ENCODE data around the gene WNT16.
"Not testable (repeated sequence)": the region's sequence is repeated elsewhere in the genome, so short reads cannot be mapped to it uniquely, and the experiment has no call there.

WNT16 gene

GRCh38 chr7:121306565-121306964 lies 22.2 kb upstream of the WNT16 start:
- DNase-seq (ENCODE audit: low read depth) = no peak

DNA sequence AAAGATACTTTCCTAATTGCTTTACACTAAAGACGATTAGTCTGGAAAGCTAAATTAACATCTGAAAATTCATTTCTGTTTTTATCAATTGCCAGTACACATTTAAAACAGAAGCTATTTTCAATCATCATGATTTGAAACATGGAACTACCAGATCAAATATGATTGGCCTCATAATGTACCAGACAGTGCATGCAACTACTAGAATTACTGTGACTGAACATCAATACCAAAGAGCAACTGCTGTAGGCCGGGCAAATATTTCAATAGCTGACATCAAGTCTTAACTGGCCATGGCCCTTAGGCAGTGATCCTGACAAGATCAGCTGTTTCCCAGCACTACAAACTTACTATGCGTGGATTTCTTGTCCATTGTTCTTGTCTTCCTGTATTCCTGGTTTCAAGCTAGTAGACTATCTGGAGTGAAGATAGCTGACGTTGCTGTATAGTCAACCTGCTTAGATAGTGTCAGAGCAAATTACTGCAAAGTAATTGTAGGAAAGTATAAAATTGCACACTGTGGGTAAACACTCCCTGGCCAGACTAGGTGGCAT lies 21.7 kb upstream of the WNT16 start:
- DNase-seq (ENCODE audit: low read depth) = no peak

DNA sequence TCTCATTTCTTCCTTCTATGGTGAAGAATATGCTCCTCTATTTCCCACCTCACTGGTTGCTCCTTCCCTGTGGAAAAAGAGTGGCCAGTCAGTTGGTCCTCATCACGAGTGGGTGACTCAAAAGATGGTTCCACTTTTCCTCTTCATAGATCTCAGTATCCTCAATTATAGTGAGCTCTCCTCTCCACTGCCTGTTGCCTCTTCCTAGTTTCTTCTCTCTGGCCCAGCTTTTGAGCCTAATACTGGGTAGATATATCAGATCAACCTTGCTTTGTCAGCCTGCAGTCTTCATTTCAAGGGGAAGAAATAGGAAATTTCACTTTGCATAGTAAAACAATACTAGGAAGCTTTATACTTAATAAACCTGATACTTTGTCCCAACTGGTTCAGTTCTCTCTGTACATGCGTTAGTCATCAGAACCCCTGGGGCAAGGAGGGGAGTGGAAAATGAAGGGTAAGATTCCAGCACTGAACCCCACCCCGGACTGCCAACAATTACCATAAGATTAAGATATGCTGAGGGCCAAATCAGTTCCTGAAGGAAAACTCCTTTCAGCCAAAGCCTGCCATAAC lies 15.5 kb upstream of the WNT16 start:
- DNase-seq (ENCODE audit: low read depth) = no peak

DNA sequence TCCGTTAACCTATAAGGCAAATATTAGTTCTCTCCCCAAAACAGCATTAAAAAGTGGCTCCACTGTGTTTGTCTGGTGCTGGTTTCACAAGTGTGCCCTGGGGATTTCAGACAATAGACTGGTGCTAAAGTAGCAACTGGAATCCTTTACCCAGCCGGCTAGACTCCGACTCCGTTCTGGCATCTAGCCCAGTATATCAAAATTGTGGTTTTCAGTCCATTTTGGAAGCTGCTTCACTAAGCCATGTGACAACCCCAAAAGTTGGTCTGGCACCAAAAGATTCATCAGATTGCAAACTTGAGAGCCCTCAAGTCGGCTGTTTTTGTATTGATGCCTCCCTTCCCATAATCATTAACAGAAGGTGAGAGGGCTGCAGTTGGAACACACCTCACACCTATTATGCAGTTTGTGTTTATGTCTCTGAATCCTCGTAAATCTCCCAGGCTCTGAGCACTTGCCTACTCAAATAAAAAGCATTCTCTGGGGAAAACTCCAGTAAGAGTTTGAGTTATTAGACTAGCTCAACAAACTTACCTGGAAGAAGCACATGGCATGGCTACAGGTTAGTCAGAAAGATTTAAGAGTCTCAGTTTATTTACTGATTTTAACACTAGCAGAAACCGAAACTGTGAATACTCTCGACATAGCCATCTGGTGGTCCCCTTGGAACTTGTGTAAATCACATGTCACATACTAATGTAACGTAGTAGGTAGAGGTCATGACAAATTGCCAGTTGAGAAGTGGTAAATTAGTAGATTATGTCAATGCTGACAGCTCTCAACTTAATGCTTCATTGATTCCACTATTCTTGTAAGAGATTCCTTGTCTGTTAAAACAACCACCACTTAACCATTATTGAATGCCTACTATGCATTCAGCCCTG lies 14.8 kb upstream of the WNT16 start:
- DNase-seq (ENCODE audit: low read depth) = no peak

DNA sequence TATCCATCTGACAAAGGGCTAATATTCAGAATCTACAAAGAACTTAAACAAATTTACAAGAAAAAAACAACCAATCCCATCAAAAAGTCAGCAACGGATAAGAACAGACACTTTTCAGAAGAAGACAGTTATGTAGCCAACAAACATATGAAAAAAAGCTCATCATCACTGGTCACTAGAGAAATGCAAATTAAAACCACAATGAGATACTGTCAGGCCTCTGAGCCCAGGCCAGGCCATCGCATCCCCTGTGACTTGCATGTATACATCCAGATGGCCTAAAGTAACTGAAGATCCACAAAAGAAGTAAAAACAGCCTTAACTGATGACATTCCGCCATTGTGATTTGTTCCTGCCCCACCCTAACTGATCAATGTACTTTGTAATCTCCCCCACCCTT lies 13.6 kb upstream of the WNT16 start:
- not testable (repeated sequence) for DNase-seq (ENCODE audit: low read depth)

GRCh38 chr7:121322460-121322859 lies 6.3 kb upstream of the WNT16 start:
- DNase-seq (ENCODE audit: low read depth) = no peak

GRCh38 chr7:121323515-121324302 lies 5.1 kb upstream of the WNT16 start:
- no peak for DNase-seq (ENCODE audit: low read depth)

GRCh38 chr7:121327671-121328070 lies 1.1 kb upstream of the WNT16 start:
- no peak for DNase-seq (ENCODE audit: low read depth)

GRCh38 chr7:121329191-121330052 lies 622 bp downstream of the WNT16 start:
- no peak for DNase-seq (ENCODE audit: low read depth)

GRCh38 chr7:121330053-121330833 lies 1.4 kb downstream of the WNT16 start:
- no peak for DNase-seq (ENCODE audit: low read depth)

DNA sequence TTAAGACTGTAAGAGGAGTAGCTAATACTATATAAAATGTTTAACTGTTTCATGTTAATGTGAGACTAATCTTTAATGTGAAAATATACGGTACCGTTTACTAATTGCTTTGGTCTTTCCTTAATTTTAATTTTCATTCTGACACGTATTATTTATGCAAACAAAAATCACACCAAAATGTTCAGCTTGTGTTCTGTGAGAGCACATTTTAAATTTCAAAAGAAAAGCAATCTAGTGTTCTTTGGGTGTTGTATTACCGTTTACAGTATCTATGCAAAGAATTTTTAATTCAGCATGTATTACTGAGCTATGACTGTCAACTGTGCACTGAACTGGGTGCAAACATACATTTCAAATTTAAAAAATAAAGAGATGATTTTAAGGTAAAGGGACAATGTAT lies 2.2 kb downstream of the WNT16 start:
- DNase-seq (ENCODE audit: low read depth) = no peak

DNA sequence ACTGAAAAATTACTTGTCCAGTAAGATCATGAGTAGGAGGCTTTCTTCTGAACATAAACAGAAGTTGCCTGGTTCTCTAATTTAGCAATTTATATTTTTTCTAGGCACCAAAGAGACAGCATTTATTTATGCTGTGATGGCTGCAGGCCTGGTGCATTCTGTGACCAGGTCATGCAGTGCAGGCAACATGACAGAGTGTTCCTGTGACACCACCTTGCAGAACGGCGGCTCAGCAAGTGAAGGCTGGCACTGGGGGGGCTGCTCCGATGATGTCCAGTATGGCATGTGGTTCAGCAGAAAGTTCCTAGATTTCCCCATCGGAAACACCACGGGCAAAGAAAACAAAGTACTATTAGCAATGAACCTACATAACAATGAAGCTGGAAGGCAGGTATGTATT lies 2.8 kb downstream of the WNT16 start:
- DNase-seq (ENCODE audit: low read depth) = no peak

GRCh38 chr7:121334376-121334775 lies 5.6 kb downstream of the WNT16 start:
- DNase-seq (ENCODE audit: low read depth) = no peak

DNA sequence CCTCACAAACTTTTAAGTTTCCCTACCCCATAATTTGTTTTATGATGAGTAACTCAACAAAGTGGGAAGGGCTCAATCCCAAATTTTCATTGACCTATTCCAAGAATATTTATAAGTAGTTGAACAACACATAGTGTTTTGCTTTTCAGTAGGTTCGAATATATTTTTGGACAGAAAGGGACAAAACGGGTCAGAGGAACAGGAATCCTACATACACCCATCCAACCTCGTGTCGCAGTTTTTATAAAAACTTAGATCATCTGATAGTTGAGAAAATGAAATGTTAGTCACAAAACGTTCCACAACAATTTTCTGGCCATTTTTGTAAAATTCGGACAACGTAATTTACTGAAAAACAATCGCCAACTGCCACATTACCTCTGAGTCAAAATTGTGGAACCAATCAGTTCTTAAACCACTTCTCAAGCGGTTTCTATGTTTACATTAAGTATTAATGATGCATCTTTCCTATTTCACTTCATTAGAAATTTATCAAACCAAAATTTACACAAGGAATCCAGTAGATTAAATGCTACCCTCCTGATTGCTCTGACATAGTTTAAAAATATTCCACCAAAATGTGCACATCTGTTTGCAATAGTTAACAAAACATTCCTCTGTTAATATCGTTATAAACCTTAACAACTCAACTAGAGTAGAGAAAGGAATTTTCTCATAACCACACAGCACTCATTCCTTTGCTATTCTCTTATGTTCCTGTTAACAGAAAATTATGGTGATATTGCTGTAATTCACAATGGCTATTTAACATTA lies 6.3 kb downstream of the WNT16 start:
- no peak for DNase-seq (ENCODE audit: low read depth)

DNA sequence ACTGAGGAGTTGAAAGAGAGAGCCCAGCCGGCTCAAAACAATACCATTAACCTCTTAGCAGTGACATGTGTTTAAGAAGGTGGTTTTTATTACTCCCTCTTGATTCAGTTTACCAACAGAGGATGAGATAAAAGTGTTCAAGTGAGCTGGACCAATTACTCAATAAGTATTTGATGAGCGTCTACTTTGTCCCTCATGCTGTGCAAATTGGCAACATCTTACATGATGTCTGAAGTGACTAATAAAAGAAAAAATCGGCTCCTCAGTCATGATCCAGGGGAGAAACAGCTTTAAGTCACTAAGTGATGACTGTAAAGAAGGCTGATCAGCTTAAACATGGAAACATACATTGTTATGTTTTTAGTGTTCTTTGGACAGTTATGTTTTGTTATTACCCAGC lies 7.8 kb downstream of the WNT16 start:
- DNase-seq (ENCODE audit: low read depth) = no peak

- DNase-seq (ENCODE audit: low read depth) = no peak
Observed at GRCh38 chr7:121337398-121337797, 8.6 kb downstream of the WNT16 start.

- no peak for DNase-seq (ENCODE audit: low read depth)
Observed at GRCh38 chr7:121339082-121339481, 10.3 kb downstream of the WNT16 start.

DNA sequence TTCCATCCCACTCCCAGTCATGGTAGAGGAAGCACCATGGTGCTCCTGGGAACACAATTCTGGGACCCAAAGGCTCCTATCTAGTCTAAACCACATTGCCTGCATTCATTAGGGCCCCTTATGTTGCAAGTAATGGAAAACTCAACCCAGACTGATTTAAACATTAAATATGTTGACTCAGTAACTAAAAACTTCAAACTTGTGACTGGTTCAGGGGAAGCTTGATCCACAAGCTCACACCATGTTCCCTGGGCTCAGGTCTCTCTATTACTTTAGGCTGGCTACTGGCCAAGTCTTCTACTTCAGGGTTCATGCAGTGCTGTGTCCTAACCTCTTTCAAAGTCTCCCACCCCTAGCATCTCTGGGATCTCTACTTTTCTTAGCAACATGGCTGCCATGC lies 13.1 kb downstream of the WNT16 start:
- DNase-seq (ENCODE audit: low read depth) = no peak

- DNase-seq (ENCODE audit: low read depth) = no peak
Observed at GRCh38 chr7:121342631-121343030, 13.8 kb downstream of the WNT16 start.

GRCh38 chr7:121343302-121343701 lies 14.5 kb downstream of the WNT16 start:
- DNase-seq (ENCODE audit: low read depth) = no peak
